VCaP (cell line): ENCODE data around the gene NEK6.

Experiments used
- H3K27ac ChIP-seq: fragments of 450-650 bp; 2 replicates; pipeline ENCODE4 v1.5.1; 2017
- CTCF ChIP-seq: fragments of 450-650 bp; conservative IDR thresholded peaks from 2 replicates; pipeline ENCODE4 v1.5.1; 2017; ENCODE audit warnings: mild to moderate bottlenecking, moderate library complexity

NEK6 gene

GRCh38 chr9:124337562-124337961 lies 79.8 kb downstream of the NEK6 start:
- H3K27ac ChIP-seq: no peak overlapping the region
- no peak for TF ChIP-seq CTCF

GRCh38 chr9:124339603-124340146 lies 81.9 kb downstream of the NEK6 start:
- TF ChIP-seq CTCF: no peak
- no peak overlapping the region for H3K27ac ChIP-seq

- H3K27ac ChIP-seq: no peak overlapping the region
- no peak for TF ChIP-seq CTCF
These were observed 82.7 kb downstream of the NEK6 start for GRCh38 chr9:124340219-124341069.

- no peak overlapping the region for H3K27ac ChIP-seq
- no peak for TF ChIP-seq CTCF
These were observed 83.9 kb downstream of the NEK6 start for GRCh38 chr9:124341455-124342170.

GRCh38 chr9:124342402-124342775 lies 84.6 kb downstream of the NEK6 start:
- no peak overlapping the region for H3K27ac ChIP-seq
- no peak for TF ChIP-seq CTCF

- no peak overlapping the region for H3K27ac ChIP-seq
These were observed 85.2 kb downstream of the NEK6 start for GRCh38 chr9:124342776-124343485.

More at GRCh38 chr9:124342776-124343485, 85.2 kb downstream of the NEK6 start:
- no peak for TF ChIP-seq CTCF
